CD4-positive, alpha-beta T cell treated with Interleukin-4 for 1 hour (primary cell): ENCODE data around the gene CACNA2D4.
A peak's percentile ranks its signal among the peaks of the same experiment; 100 is the strongest.

Experiments used
- DNase-seq, 2 donors: peaks; one replicate each; pipeline ENCODE4 v3.0.0-alpha.2; 2020 to 2022

CACNA2D4 gene

GRCh38 chr12:1810201-1810930, 108.1 kb downstream of the CACNA2D4 start:
- no peak for DNase-seq

GRCh38 chr12:1809591-1810190, 108.8 kb downstream of the CACNA2D4 start:
- DNase-seq, result no peak

GRCh38 chr12:1808798-1809480, 109.5 kb downstream of the CACNA2D4 start:
- DNase-seq, result peak in 1 of 2 donors; percentile 35

GRCh38 chr12:1808036-1808797, 110.2 kb downstream of the CACNA2D4 start:
- no peak for DNase-seq

- DNase-seq, result no peak
These were observed 111.2 kb downstream of the CACNA2D4 start for GRCh38 chr12:1807087-1807860.

GRCh38 chr12:1806301-1807086, 112.0 kb downstream of the CACNA2D4 start:
- no peak for DNase-seq

GRCh38 chr12:1805441-1806081, 112.9 kb downstream of the CACNA2D4 start:
- DNase-seq, result no peak

GRCh38 chr12:1804545-1805332, 113.7 kb downstream of the CACNA2D4 start:
- peak; percentile 89 for DNase-seq

GRCh38 chr12:1803736-1804135, 114.7 kb downstream of the CACNA2D4 start:
- DNase-seq, result no peak

GRCh38 chr12:1801303-1801975, 117.0 kb downstream of the CACNA2D4 start:
- no peak for DNase-seq

- peak in 1 of 2 donors; percentile 65 for DNase-seq
These were observed 117.8 kb downstream of the CACNA2D4 start for GRCh38 chr12:1800401-1801302.

- DNase-seq, result no peak
These were observed 118.5 kb downstream of the CACNA2D4 start for GRCh38 chr12:1799882-1800400.

- DNase-seq, result no peak
These were observed 119.2 kb downstream of the CACNA2D4 start for GRCh38 chr12:1799051-1799881.

- DNase-seq, result no peak
These were observed 119.8 kb downstream of the CACNA2D4 start for GRCh38 chr12:1798641-1799020.

GRCh38 chr12:1797991-1798640, 120.3 kb downstream of the CACNA2D4 start:
- no peak for DNase-seq

GRCh38 chr12:1797011-1797901, 121.2 kb downstream of the CACNA2D4 start:
- DNase-seq, result peak; percentile 47 to 59
